ENCODE measurements around the gene NOTCH3. TPM values are rescaled to one million over a fixed set of nuclear protein-coding genes. Genes with fewer than 3 reads are reported as not detected.

NOTCH3 gene
- total RNA-seq, 4 donors from 2014 or later: 6.4 to 53.3 (median 32.7) TPM

GRCh38 chr19:15248648-15249527 is 48.1 kb upstream of the NOTCH3 start:
- intact Hi-C loops (cut with DNase I; ENCODE audit: low total_unique reads): no loop called here

DNA sequence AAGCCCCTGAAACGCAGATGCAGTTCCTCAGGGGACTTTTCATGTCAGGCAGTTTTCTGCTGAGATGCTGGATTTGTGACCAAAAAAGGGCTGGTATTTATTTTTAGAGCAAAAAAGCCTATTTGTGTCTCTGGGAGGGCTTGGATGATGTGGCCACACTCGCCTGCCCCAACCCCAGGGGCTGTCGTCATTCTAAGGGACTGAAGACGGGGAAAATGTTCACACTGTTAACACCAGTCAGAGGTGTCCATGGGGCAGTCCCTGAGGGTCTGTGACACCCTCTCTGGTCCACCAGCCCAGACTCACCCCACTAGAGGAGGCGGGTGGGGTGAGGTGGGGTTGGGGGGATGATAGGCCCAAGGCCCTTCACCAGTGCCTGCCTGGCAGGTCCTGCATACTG is 47.3 kb upstream of the NOTCH3 start:
- Histone ChIP-seq H3K27ac (peak overlapping the region; percentile 84 to 96 (median 90)), H3K4me1 (peaks cover 68 to 82% of the 10 kb centered on the region in 2 donors), H3K27me3 (no peaks in the 10 kb centered on the region), H3K9me3 (no peaks in the 10 kb centered on the region), H3K4me3 (no peak overlapping the region), H3K36me3 (peaks cover 0 to 24% of the 10 kb centered on the region in 2 donors)
- intact Hi-C loops (cut with DNase I; ENCODE audit: low total_unique reads): no loop called here
- ATAC-seq: no peak
- TF ChIP-seq, protein P1, sequence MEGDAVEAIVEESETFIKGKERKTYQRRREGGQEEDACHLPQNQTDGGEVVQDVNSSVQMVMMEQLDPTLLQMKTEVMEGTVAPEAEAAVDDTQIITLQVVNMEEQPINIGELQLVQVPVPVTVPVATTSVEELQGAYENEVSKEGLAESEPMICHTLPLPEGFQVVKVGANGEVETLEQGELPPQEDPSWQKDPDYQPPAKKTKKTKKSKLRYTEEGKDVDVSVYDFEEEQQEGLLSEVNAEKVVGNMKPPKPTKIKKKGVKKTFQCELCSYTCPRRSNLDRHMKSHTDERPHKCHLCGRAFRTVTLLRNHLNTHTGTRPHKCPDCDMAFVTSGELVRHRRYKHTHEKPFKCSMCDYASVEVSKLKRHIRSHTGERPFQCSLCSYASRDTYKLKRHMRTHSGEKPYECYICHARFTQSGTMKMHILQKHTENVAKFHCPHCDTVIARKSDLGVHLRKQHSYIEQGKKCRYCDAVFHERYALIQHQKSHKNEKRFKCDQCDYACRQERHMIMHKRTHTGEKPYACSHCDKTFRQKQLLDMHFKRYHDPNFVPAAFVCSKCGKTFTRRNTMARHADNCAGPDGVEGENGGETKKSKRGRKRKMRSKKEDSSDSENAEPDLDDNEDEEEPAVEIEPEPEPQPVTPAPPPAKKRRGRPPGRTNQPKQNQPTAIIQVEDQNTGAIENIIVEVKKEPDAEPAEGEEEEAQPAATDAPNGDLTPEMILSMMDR (IDR thresholded peaks at IDR 0.05 in 4 of 5, conservative IDR thresholded peaks at IDR 0.05 in 1 of 5): no peak
- no peak for TF ChIP-seq POLR2A (IDR thresholded peaks at IDR 0.05)
- in situ Hi-C loops (cut with MboI; ENCODE audit: low sequenced_read_pairs in 4 of 4): no loop called here
- no peak for DNase-seq

More at GRCh38 chr19:15248648-15249527, 48.1 kb upstream of the NOTCH3 start:
- Histone ChIP-seq H3K27me3 (no peaks in the 10 kb centered on the region), H3K4me1 (peaks cover 76 to 90% of the 10 kb centered on the region in 2 donors), H3K36me3 (peaks cover 0 to 24% of the 10 kb centered on the region in 2 donors), H3K9me3 (no peaks in the 10 kb centered on the region), H3K27ac (peak overlapping the region; percentile 84 to 96 (median 90)), H3K4me3 (peak overlapping the region in 2 of 4 donors; percentile 1 to 4)
- DNase-seq (peak; percentile 77 to 85), ATAC-seq (peak; percentile 32 to 40)
- in situ Hi-C loops (cut with MboI; ENCODE audit: low sequenced_read_pairs in 4 of 4): no loop called here
- TF ChIP-seq, protein P1 (IDR thresholded peaks at IDR 0.05 in 4 of 5, conservative IDR thresholded peaks at IDR 0.05 in 1 of 5): no peak
- no peak for TF ChIP-seq POLR2A (IDR thresholded peaks at IDR 0.05)

DNA sequence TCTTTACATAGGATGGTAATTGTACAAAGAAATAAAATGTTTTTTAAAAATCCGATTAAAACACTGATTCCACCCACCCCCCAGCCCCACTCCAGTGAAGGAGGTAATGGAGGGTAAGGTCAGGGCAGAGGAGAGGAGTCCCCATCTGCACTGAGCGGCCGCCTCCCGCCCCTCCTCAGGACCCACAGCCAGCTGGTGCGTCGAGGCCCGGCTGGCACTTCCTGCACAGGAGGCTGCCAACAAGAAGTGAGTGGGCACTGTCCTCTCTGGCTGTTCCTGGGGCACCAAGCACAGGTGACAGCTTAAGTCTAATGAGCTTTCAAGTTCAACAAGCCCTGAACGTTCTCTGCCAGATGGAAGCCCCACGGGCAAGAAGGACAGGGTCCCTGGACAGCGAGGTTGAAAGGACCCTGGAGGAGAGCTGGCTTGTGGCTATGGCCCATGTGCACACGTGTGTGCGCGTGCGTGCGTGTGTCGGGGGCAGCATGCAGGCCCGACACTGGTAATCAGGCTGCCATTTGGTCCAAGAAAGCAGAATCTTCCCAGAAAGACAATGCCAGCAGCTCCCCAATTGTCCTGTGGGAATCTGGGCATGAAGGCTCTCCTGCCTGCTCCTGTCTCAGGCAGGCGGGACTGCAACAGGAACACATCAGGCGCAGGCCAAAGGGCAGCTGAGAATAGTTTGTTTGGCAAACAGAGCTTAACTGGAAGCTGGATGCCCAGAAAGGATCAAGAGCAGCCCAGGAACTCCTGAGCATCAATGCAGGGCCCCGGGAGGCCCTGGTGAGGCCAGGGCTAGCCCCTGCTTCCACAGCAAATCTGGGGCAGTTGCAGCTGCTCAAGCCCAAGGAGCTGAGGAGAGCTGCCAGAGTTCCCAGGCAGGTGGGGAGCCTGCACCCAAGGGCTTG is 46.6 kb upstream of the NOTCH3 start:
- DNase-seq (no peak), ATAC-seq (no peak)
- intact Hi-C loops (cut with DNase I; ENCODE audit: low total_unique reads) (no loop called here), in situ Hi-C loops (cut with MboI; ENCODE audit: low sequenced_read_pairs in 4 of 4) (no loop called here)
- no peak for TF ChIP-seq POLR2A (IDR thresholded peaks at IDR 0.05)
- TF ChIP-seq, protein P1 (IDR thresholded peaks at IDR 0.05 in 4 of 5, conservative IDR thresholded peaks at IDR 0.05 in 1 of 5): no peak
- Histone ChIP-seq H3K27me3 (no peaks in the 10 kb centered on the region), H3K36me3 (peaks cover 0 to 17% of the 10 kb centered on the region in 2 donors), H3K4me3 (no peak overlapping the region), H3K27ac (peak overlapping the region; percentile 84 to 96 (median 90)), H3K4me1 (peaks cover 61 to 75% of the 10 kb centered on the region in 2 donors), H3K9me3 (no peaks in the 10 kb centered on the region)

- Histone ChIP-seq H3K9me3 (no peaks in the 10 kb centered on the region), H3K4me1 (peaks cover 50 to 66% of the 10 kb centered on the region in 2 donors), H3K27ac (peak overlapping the region; percentile 84 to 96 (median 90)), H3K36me3 (peaks cover 0 to 16% of the 10 kb centered on the region in 2 donors), H3K4me3 (no peak overlapping the region), H3K27me3 (no peaks in the 10 kb centered on the region)
- no peak for DNase-seq
- intact Hi-C loops (cut with DNase I; ENCODE audit: low total_unique reads) (no loop called here), in situ Hi-C loops (cut with MboI; ENCODE audit: low sequenced_read_pairs in 4 of 4) (no loop called here)
- ATAC-seq: no peak
- no peak for TF ChIP-seq POLR2A (IDR thresholded peaks at IDR 0.05)
- TF ChIP-seq, protein P1 (IDR thresholded peaks at IDR 0.05 in 4 of 5, conservative IDR thresholded peaks at IDR 0.05 in 1 of 5): no peak
Observed at GRCh38 chr19:15246198-15246481, 45.3 kb upstream of the NOTCH3 start.

Measured in gastrocnemius medialis (tissue), 4 donors.